Occipital lobe (tissue), 2 donors: ENCODE data around the gene ABHD4. TPM values are rescaled to one million over a fixed set of nuclear protein-coding genes. Genes with fewer than 3 reads are reported as not detected.
A peak's percentile ranks its signal among the peaks of the same experiment; 100 is the strongest.
"Not testable (repeated sequence)": the region's sequence is repeated elsewhere in the genome, so short reads cannot be mapped to it uniquely, and the experiment has no call there.

Experiments used
- DNase-seq: peaks from one replicate; lab custom pipeline; 2025; lab: John Stamatoyannopoulos, UW
- total RNA-seq: library from RNA; depleted of rRNA; stranded (reverse); fragments of >200 nt; gene quantifications from one replicate; pipeline ENCODE4 v1.2.3, GENCODE V29; 2014

The ABHD4 gene
- total RNA-seq, 1 donor from 2014 or later, result 3.4 TPM

- no peak for DNase-seq
Measured at GRCh38 chr14:22561661-22562579, 36.2 kb upstream of the ABHD4 start.

DNA sequence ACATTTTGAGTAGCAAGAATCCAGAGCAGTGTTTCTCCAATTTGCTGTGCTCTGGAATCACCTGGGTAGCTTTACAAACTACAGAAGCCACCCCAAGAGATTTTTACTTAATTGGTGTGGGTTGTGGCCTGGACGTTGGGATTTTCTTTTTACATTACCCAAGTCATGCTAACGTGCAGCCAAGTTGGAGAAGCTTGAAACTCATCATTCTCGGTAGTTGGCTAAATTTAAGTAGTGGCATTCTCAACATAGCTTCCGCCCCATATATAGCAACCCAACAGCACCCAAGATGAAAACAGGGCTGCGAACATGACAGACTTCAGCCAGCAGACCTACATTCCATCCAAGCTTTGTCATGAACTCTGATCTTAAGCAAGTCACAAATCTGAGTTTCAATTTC is 34.1 kb upstream of the ABHD4 start:
- no peak for DNase-seq

- DNase-seq, result no peak
Measured at GRCh38 chr14:22564463-22564862, 33.6 kb upstream of the ABHD4 start.

GRCh38 chr14:22565391-22565945 is 32.6 kb upstream of the ABHD4 start:
- DNase-seq, result no peak

GRCh38 chr14:22566266-22566665 is 31.8 kb upstream of the ABHD4 start:
- DNase-seq, result not testable (repeated sequence)

GRCh38 chr14:22566845-22567244 is 31.3 kb upstream of the ABHD4 start:
- DNase-seq, result no peak

GRCh38 chr14:22567437-22567836 is 30.7 kb upstream of the ABHD4 start:
- no peak for DNase-seq

- no peak for DNase-seq
Measured at GRCh38 chr14:22569106-22569736, 28.9 kb upstream of the ABHD4 start.

- DNase-seq, result no peak
Measured at GRCh38 chr14:22569737-22570131, 28.4 kb upstream of the ABHD4 start.

GRCh38 chr14:22570132-22570949 is 27.8 kb upstream of the ABHD4 start:
- peak; percentile 18 for DNase-seq

GRCh38 chr14:22572562-22573058 is 25.5 kb upstream of the ABHD4 start:
- no peak for DNase-seq

DNA sequence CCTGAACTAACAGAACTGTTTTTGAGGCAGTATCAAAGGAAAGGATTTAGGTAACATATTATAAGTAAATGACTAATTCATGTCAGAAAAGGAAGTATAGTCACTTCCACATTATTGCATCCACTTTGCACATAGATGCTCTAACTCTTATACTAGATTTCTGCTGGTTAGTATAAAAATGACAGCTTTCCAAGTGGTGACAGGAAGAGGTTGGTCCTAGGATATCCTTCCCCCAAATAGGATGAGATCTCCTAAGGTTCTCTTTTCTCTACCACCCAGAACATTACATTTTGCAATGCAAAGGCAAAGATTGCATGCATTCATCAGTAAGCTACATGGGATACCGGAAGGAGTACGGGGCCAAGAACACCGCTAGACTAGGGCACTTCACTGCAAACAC is 24.3 kb upstream of the ABHD4 start:
- DNase-seq, result no peak

DNA sequence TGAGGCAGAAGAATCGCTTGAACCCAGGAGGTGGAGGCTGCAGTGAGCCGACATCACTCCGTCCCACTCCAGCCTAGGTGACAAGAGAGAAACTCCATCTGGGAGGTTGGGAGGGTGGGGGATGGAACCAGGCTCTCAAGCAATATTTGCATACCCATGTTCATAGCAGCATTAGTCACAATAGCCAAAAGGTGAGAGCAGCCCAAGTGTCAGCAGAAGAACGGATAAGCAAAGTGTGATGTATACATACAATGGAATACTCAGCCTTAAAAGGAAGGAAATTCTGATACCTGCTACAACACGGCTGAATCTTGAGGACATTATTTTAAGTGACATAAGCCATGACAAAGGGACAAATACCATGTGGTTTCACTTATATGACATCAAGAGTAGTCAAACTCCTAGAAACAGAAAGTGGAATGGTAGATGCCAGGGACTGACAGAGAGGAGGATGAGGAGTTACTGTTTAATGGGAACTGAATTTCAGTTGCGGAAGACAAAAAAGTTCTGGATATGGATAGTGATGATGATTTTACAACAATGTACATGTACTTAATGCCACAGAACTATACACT is 20.7 kb upstream of the ABHD4 start:
- DNase-seq, result no peak

- DNase-seq, result no peak
Measured at GRCh38 chr14:22579236-22579635, 18.9 kb upstream of the ABHD4 start.

- DNase-seq, result no peak
Measured at GRCh38 chr14:22579881-22580280, 18.2 kb upstream of the ABHD4 start.

DNA sequence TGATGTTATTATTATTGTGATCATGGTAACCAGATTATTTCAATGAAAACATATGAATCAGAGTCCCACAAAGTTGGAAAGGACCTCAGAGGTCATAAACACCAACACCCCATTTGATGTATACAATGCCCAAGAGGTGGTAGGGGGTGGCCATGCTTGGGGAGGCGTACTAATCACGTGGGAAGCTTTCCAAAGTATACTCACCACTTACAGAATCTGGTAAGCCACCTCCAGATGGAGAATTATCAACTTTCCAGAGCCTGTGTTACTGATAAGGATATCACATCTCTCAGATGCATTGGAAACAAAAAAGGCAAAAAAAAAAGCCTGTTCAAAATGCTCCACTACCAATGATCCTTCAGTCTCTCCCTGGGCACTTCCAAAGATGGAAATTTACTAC is 17.5 kb upstream of the ABHD4 start:
- no peak for DNase-seq

DNA sequence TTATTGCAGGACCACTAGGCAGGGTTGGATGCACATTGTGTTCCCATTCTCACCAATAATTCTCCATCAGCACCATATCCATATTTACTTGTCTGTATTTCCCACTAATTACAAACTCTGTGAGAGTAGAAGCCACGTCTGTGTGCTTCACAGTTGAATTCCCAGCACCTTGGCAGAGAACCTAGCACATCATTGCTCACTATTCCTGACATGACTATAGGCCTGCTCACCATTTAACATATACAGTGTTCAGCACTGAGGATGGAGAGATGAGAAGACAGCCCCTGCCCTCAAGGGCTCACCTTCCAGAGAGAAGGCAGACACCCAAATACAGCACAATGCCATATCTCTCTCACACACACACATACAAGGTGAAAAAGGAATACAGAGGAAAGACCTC is 14.1 kb upstream of the ABHD4 start:
- no peak for DNase-seq

GRCh38 chr14:22587247-22587646 is 10.9 kb upstream of the ABHD4 start:
- no peak for DNase-seq

DNA sequence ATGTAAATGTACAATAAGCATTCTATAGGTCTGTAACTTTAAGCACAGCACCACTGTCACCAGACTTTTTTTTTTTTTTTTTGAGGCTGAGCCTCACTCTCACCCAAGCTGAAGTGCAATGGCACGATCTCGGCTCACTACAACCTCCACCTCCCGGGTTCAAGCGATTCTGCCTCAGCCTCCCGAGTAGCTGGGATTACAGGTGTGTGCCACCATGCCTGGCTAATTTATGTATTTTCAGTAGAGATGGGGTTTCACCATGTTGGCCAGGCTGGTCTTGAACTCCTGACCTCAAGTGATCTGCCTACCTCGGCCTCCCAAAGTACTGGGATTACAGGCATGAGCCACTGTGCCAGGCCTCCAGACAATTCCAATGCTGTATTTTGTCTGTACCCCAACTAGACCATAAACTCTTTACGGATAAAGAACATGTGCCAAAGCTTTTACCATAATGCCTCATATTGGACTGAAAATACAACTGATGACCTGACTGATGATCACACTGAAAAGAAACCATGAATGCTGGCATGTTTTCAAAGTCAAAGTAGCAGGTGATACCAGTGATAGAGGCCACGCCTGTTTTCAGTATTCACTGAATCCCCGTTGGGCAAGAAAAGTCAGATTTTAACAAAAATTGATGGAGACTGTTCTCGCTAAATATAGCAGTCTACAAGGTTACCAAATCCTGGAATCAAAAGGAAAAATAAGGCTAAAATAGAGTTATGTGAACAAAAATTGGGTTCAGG is 10.2 kb upstream of the ABHD4 start:
- DNase-seq, result not testable (repeated sequence)

DNA sequence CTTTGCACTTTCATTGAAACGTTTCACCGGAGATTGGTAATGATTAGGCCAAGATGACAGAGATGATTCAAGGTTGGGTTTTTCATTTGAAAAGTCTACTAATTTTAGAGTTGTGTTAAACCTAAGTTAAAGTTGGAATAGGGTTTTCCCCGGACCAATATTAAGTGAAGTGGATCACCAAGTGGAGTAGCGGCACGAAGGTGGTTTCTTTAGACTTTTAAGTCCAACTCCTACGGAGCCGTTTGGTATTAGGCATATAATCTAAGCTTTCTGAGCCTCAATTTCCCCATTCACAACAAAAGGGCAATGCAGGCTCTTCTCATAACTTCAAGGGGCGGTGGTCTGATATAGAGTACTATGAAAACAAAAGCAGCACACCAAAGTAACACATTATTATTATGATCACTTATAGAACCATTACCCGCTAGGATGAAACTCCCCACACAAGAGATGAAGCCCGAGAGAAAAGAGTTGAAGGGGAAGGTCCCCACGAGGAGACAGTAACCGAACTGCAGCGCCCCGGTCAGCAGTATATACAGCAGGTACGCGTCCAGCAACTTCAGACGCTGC is 9.5 kb upstream of the ABHD4 start:
- no peak for DNase-seq
